Activated T-cell treated with anti-CD3 and anti-CD28 coated beads for 1 hour (primary cell): ENCODE measurements around the gene MED15.
"Not testable (repeated sequence)": the region's sequence is repeated elsewhere in the genome, so short reads cannot be mapped to it uniquely, and the experiment has no call there.

Experiments
- DNase-seq: peaks from one replicate; pipeline ENCODE4 v3.0.0-alpha.2; 2020; ENCODE audit warnings: low read depth

Gene MED15

GRCh38 chr22:20604092-20604747 lies 96.8 kb downstream of the MED15 start:
- DNase-seq: no peak

DNA sequence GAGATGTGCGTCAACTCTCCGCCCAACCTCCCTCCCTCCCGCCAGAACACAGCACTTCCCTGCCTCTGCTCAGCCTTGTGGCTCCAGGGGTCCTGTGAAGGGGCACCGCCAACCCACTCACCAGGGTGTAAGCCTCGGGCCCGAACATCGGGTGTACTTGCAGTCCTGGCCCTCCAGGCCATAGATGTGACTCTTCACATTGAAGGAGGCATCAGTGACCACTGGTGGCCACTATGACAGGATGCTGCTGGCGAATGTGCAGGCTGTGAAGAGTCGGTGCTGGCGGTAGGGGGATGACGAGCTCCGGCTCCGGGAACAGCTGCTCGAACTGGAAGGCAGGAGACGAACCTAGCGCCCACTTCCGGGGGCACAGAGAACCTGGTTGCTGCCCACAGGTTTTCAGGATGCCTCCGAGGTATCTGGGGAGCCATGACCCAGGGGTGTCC lies 97.4 kb downstream of the MED15 start:
- DNase-seq: no peak

DNA sequence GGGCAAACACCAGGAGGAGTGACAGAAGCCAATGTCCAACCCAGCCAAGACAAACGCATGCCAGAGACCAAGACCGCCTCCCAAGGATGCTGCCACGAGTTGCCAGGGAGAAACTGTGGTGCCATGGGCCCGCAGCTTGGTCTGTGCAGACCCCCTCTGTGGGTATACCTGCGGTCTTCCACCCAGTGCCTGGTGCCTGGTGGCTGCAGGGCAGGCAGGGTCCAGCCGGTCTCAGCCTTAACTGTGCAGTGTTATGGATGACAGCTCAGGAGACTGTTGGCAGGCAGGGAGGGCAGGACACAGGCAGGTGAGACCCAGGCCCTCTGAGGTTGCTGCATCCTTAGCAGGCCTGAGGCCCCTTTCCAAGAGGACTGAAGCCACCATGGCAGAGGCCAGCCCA lies 97.9 kb downstream of the MED15 start:
- DNase-seq: no peak

- DNase-seq: peak; percentile 60
Measured at GRCh38 chr22:20606041-20606783, 98.8 kb downstream of the MED15 start.

GRCh38 chr22:20606784-20607128 lies 99.3 kb downstream of the MED15 start:
- no peak for DNase-seq

GRCh38 chr22:20607157-20607907 lies 99.9 kb downstream of the MED15 start:
- no peak for DNase-seq

DNA sequence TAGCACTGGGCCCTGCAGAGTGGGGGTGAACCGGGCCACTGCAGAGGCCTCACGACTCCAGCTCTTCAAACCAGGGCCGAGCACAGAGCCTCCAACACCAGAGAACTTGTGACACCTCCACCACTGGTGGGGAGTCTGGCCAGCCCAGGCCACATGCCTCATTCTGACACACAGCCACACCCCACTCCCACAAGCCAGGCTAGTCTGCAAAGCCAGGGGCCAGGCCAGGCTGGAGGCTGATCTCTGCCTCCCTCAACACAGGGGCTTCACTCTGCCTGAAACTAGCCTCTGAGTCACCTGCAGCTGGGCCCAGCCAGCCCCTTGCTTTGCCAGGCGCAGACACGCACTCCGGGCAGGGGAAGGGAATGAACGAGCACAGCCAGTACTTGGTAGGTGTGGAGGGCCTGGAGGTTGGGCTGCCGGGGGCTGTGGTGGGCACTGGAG lies 102.9 kb downstream of the MED15 start:
- no peak for DNase-seq

DNA sequence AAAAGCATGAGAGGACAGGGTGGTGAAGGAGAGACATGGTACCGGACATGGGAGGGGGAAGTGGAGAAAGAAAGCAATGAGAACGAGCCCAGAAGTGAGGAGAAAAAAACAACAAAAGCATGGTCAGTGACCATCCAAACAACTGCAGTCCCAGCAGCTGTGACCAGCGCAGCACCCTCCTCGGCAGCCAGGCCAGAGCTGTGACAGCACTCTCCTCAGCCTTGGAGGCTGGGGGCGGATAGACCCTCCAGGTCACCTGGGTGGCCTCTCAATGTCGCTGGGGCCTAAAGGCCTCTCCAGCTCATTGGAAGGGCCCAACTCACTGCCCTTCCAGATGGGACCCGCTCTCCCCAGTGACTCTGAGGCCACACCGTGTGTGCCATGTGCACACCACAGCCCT lies 103.3 kb downstream of the MED15 start:
- DNase-seq: no peak

- no peak for DNase-seq
Measured at GRCh38 chr22:20611418-20611817, 104.0 kb downstream of the MED15 start.

GRCh38 chr22:20613301-20613700 lies 105.9 kb downstream of the MED15 start:
- no peak for DNase-seq

DNA sequence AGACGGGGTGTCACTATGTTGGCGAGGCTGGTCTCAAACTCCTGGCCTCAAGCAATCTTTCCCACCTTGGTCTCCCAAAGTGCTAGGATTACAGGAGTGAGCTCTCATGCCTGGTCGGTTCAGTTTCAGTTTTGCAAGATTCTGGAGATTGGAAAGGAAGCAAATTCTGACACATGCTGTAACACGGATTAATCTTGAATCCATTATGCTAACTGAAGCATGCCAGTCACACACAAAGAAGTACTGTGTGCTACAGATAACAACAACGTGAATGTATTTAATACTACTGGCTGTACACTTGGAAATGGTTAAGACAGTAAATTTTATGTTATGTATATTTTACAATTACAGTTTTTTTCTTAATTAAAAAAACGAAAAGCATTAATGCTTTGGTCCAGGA lies 107.6 kb downstream of the MED15 start:
- no peak for DNase-seq

- DNase-seq: no peak
Measured at GRCh38 chr22:20615533-20616450, 108.4 kb downstream of the MED15 start.

GRCh38 chr22:20616451-20617043 lies 109.1 kb downstream of the MED15 start:
- no peak for DNase-seq

GRCh38 chr22:20618488-20618887 lies 111.1 kb downstream of the MED15 start:
- no peak for DNase-seq

- DNase-seq: no peak
Measured at GRCh38 chr22:20619045-20619892, 111.9 kb downstream of the MED15 start.

DNA sequence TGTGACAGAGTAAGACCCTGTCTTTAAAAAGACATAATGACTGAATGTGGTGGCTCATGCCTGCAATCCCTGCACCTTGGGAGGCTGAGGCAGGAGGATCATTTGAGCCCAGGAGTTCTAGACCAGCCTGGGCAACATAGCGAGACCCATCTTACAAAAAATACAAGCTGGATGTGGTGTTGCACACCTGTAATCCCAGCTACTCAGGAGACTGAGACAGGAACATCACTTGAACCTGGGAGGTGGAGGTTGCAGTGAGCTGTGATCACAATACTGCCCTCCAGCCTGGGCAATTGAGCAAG lies 112.4 kb downstream of the MED15 start:
- not testable (repeated sequence) for DNase-seq

DNA sequence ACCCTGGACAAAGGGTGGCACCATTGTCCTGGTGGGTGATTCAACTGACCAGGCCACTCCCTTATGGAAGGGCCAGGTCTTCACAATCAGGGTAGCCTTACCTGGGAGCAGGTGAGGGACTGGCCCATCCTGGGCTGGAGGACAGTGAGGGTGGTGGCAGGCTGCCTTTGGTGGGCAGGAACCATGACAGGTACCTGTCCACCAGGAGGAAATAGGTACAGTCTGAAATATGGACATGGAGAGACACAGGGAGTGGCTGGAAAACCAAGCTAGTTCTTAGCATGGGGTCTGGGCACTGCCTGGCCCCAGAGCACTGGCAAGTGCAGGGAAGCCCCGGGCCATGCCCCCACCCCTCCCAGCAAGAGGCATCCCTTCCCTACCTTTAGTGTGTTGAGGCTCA lies 113.8 kb downstream of the MED15 start:
- DNase-seq: no peak

DNA sequence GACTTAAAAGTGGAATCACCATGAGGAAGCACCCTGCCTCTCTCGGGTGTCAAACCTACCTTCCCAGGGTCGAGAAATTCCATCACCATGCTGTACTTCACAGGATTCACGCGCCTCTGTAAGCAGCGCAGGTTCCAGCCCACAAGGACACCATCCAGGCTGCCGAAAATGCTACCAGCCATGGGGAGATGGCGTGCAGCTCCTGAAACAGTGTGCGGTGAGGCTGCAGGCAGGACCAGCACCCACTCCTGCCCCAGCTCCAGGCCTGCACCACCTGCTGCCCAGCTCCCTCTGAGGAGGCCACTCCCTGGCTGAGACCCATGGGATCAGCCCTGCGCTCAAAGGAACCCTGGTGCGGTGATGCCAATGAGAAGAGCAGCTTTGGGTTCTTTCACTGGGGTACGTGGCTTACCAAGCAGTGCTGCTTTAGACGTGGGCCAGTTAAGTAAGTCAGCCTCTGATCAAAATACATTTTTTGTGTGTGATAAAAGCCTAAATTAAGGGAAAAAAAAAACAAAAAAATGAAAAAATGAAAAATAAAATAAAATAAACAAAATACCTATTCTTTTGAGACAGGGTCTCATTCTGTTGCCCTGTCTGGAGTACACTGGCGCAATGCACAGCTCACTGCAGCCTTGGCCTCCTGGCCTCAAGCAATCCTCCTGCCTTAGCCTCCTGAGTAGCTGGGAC lies 115.4 kb downstream of the MED15 start:
- DNase-seq: no peak

DNA sequence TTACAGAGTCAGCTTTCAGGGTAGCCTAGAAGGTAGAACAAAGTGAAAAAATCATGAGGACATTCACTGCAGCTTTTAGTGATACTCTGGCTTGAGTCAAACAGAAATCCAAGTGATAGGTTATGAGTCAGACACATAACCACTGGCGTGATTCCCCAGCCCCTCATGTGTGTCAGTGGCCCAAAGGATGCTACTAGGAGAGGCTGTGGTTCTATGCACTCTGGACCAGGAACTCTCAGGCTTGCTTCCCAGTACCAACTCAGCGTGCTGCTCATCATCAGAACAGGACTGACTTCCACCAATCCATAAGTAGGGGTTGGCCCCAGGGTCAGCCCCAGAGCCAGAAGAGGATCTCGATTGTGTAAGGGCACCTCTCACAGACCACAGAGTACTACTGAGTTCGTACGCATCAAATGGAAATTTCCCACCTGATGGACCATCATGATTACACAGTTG lies 116.8 kb downstream of the MED15 start:
- DNase-seq: no peak

- DNase-seq: no peak
Measured at GRCh38 chr22:20625270-20625669, 117.9 kb downstream of the MED15 start.
